GM19099 (cell line): ENCODE measurements around the gene ENSA.

Experiments
- POLR2A ChIP-seq: IDR thresholded peaks from 3 replicates; pipeline ENCODE4 v1.6.1; 2011; ENCODE audit warnings: low read depth; ENCODE audit not compliant: insufficient read length; ENCODE audit errors: extremely low read depth

The ENSA gene

GRCh38 chr1:150629115-150629928, at the start of gene ENSA:
TSS of gene ENSA (minus strand) at chr1:150629612. CDS start at chr1:150629470, 142 bp downstream.
- peak; percentile 78 for TF ChIP-seq POLR2A

GRCh38 chr1:150678988-150679387, 49.6 kb upstream of the ENSA start:
- TF ChIP-seq POLR2A, result no peak

GRCh38 chr1:150674881-150675280, 45.5 kb upstream of the ENSA start:
- TF ChIP-seq POLR2A, result no peak

- TF ChIP-seq POLR2A, result no peak
These were observed 33.9 kb upstream of the ENSA start for GRCh38 chr1:150663321-150663720.

- no peak for TF ChIP-seq POLR2A
These were observed 33.4 kb upstream of the ENSA start for GRCh38 chr1:150662811-150663210.

- no peak for TF ChIP-seq POLR2A
These were observed 31.7 kb upstream of the ENSA start for GRCh38 chr1:150661156-150661555.

- no peak for TF ChIP-seq POLR2A
These were observed 31.2 kb upstream of the ENSA start for GRCh38 chr1:150660584-150660983.

GRCh38 chr1:150650193-150650592, 20.8 kb upstream of the ENSA start:
- no peak for TF ChIP-seq POLR2A

GRCh38 chr1:150649441-150650075, 20.1 kb upstream of the ENSA start:
- no peak for TF ChIP-seq POLR2A

- no peak for TF ChIP-seq POLR2A
These were observed 12.9 kb upstream of the ENSA start for GRCh38 chr1:150642296-150642695.

GRCh38 chr1:150628766-150629114, 672 bp downstream of the ENSA start:
- TF ChIP-seq POLR2A, result no peak

GRCh38 chr1:150627826-150628410, 1.5 kb downstream of the ENSA start:
- no peak for TF ChIP-seq POLR2A

- no peak for TF ChIP-seq POLR2A
These were observed 3.3 kb downstream of the ENSA start for GRCh38 chr1:150626150-150626549.

GRCh38 chr1:150622303-150622975, 7.0 kb downstream of the ENSA start:
- no peak for TF ChIP-seq POLR2A

GRCh38 chr1:150621497-150622302, 7.7 kb downstream of the ENSA start:
- TF ChIP-seq POLR2A, result no peak
